HG02798 (cell line): ENCODE measurements around the gene GRK6.
A peak's percentile ranks its signal among the peaks of the same experiment; 100 is the strongest.

Experiments
- ATAC-seq: cut with Tn5 transposase; IDR thresholded peaks from one replicate; pipeline ENCODE4 v1.9.1; 2021; ENCODE audit warnings: mild to moderate bottlenecking; ENCODE audit not compliant: unreplicated experiment, poor library complexity

GRK6 gene

GRCh38 chr5:177468329-177468684 is 41.8 kb downstream of the GRK6 start:
- ATAC-seq: no peak

GRCh38 chr5:177468685-177469628 is 42.5 kb downstream of the GRK6 start:
- ATAC-seq: no peak

GRCh38 chr5:177469750-177470525 is 43.5 kb downstream of the GRK6 start:
- no peak for ATAC-seq

GRCh38 chr5:177470759-177471536 is 44.5 kb downstream of the GRK6 start:
- ATAC-seq: no peak

DNA sequence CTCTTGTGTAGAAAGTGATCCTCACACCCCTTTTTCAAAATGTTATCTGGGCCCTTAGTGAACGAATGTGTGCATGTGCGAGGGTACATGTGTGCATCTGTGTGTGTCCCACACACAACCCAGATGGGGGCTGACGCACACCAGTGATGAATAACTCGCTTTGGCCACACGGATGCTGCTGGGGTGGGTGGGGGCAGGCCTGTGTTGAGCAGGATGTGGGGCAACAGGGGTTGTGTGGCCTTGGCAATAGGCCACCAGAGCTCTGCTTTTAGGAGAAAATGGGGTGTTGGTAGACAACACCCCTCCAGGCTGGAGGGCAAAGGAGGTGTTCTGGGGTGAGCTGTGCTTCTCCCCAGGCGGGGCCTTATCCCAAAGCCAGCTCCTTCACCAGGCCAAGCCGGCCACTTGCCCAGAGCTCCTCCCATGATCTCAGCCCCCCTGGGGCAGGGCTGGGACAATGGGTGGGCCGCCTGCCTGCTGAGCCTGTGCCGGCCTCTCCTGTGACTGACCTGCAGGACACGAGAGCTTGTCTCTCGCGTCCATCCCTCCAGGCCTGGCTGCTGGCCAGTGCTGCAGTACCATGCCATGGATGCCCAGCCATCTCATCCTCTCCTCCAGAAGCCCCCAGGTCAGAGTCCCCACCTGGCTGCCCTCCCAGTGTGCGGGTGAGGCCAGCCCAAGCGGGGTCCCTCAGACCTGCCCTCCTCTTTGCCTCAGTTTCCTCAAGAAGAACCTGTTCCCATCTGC is 45.3 kb downstream of the GRK6 start:
- no peak for ATAC-seq

DNA sequence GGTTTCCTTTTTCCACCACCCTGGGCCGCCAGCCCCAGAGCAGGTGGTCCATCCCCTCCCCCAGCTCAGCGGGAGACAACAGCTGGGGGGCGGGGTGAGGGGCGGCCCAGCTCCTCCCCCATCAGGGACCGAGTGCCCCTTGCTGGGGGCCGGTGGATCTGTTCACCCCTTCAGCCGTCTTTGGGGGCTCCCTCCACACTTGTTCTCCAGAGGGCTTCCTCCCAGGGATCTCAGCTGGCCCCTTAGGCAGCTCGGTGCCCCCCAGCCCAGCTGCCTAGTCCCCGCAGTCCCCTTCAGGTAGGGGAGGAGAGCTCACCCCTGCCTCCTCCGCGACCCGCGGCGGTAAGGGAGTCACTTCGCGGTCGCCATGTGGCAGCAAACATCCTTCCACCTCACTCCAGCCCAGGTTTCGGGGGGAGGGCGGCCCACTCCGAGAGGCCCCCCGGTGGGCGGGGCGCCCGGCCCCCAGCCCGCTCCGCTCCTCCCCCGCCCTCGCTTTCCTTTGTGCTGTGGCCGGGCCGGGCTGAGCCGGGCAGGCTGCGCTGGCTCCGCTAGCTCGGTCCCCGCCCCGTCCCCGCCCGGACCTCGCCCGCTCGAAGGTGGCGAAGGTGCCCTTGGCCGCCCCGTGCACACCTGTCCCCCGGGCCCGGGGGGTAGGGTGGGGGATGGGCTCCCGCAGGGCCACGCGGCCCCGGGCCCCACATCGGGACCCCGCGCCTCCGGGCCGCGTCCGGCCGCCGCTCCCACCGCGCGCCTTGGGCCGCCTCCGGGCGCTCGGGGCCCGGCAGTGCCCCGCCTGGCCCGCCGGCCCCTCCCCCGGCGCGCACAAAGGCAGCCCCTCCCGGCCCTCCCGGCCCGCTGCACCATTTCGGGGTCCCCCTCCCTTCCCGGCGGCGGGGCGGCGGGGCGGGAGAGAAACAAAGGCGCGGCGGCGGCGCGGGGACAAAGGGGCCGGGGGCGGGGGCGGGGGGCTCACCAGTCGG is 46.3 kb downstream of the GRK6 start:
- peak; percentile 39 for ATAC-seq

DNA sequence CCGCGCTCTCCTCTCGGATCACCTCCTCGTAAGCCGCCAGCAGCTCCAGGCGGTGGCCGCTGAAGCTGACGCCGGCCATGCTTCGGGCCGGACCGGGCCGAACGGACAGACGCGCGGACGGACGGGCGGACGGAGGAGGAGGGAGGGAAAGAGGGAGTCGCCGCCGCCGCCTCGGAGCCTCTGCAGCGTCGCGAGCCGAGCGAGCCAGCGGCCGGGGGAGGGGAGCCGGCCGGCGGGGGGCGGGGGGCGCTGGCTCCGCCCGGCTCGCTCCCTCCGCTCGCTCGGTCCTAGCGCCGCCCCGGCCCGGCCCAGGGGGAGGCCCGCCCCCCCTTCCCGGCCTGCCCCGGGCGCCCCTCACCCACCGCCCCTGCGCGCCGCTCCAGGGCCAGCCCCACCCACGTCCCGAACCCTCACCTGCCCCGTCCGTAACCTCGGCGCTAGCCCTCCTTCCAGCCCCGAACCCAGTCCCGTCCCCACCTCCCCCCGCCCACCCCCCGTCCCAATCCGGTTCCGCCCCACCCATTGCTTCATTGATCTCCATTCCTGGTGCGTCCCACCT is 47.0 kb downstream of the GRK6 start, which contains the start of gene DBN1:
Gene DBN1 (minus strand): TSS at position 192 of the 559 bp plus-strand sequence. CDS start 113 bp downstream, at position 79.
- peak; percentile 35 for ATAC-seq

DNA sequence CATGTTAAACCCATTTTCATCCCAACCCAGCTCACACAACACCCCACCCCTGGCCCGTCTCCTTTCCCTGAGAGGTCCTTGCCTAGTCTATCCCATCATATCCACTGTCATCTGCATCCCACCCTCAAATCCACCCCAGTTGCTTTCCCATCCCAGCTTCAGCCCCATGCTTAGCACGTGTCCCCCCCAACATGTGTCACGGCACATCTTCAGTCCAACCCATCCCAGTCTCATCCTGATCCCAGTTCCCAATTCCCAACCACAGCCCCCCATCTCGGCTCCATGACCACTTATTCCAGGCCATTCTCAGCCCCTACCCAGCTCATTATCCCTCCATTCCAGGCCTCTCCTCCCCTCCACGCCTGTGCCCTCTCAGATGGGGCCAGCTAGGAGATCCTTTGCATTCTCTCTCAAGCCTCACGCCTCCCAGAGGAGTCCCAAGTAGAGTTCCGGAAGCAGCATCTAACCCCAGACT is 47.6 kb downstream of the GRK6 start:
- no peak for ATAC-seq

DNA sequence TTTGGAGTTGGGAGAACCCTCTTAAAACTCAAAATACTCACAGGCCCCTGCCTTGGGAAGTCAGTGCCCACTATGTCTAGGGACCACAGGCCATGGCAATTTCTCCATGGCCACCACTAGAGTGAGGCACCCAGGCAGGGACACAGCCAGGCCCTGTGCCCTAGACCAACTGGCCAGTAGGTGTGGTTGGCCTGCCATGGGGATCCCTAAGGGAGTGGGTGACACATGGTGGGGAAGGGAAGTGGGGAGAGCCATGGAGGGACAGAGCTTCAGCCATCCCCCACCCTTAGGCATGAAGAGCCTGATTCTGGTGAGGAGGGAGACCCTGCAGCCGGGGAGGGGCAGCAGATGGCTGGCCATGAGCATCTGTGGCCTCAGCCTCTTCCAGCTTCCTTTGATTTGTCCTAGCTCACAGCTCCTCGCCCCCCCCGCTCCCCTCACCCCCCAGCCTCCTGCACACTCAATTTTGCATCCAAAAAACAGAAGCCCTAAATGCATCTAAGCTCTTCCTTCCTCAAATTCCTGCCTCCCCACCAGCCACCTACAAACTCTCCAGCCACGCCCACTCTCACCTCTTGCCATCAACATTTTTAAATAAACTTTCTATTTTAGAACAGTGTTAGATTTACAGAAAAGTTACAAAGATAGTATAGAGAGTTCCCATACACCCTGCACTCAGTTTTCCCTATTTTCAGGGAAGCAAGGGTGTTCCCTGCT is 48.5 kb downstream of the GRK6 start:
- ATAC-seq: no peak

GRCh38 chr5:177475563-177476427 is 49.3 kb downstream of the GRK6 start:
- no peak for ATAC-seq

- ATAC-seq: no peak
These were observed 50.2 kb downstream of the GRK6 start for GRCh38 chr5:177476531-177477233.

GRCh38 chr5:177477701-177478477 is 51.4 kb downstream of the GRK6 start:
- no peak for ATAC-seq

- no peak for ATAC-seq
These were observed 52.5 kb downstream of the GRK6 start for GRCh38 chr5:177478711-177479646.

GRCh38 chr5:177479774-177480173 is 53.3 kb downstream of the GRK6 start:
- ATAC-seq: no peak
